HG02885 (cell line): ENCODE measurements around the gene CARD11.
"Not testable (repeated sequence)": the region's sequence is repeated elsewhere in the genome, so short reads cannot be mapped to it uniquely, and the experiment has no call there.

ENCODE experiments used
- ATAC-seq: cut with Tn5 transposase; IDR thresholded peaks from one replicate; pipeline ENCODE4 v1.9.1; 2021; ENCODE audit warnings: mild to moderate bottlenecking; ENCODE audit not compliant: unreplicated experiment, poor library complexity

The CARD11 gene

DNA sequence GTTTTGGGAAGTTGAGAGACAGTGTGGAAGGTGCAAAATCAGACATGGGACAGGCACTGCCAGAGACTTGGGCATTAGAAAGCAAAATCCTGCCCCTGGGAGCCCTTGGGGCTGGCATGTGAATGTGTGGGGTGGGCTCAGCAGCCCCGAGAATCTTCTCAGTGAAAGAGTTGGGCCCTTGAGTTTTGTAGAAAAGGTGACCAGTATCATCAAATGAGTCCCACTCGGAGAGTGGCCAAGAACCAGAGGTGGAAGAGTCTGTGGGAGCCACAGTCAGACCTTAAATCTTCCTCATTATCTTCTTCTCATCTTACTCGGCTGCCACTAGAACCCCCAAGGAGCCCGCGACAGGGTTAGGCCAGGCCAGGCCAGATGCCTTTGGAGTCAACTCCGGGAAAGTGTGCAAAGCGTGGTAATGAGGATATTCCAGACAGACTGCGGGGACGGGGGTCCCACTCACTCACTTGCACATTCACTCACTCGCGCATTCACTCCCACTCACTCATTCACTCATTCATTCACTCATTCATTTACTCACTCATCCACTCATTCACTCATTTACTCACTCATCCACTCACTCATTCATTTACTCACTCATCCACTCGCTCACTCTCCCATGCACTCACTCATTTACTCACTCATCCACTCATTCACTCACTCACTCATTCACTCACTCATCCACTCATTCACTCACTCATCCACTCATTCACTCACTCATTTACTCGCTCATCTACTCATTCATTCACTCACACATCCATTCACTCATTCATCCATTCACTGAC lies 74.9 kb downstream of the CARD11 start:
- no peak for ATAC-seq

DNA sequence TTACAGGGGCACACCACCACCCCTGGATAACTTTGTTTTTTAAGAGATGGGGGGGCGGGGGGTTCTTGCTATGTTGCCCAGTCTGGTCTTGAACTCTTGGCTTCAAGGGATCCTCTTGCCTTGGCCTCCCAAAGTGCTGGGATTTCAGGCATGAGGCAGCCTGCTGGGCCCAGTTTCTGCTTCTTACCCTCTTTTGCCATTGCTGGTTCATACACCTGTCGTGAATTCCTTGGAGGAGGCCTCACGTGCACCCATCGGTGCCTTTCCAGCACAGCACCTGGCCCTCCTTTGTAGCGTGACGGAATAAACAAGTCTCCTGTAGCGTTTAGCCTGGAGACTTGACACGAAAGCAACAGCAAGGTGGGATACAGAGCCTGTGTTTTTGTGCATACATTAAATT lies 75.5 kb downstream of the CARD11 start:
- ATAC-seq, result no peak

DNA sequence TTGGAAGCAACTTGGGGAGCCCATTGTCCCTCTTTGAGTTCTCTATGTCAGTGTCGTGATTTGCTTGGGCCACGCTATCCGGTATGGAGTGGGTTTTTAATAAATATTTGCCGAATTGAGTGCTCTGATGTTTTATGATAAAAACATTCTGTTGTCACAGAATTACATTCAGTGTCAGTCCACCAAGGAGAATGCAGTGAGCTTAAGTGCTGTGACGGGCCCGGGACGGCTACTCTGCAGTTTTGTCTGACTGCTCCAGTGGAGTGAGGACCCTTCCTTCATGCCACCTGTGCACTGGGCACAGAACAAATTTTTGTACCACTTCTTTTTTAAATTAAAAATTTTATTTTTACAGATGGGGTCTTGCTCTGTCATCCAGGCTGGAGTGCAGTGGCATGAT lies 76.0 kb downstream of the CARD11 start:
- ATAC-seq, result no peak

DNA sequence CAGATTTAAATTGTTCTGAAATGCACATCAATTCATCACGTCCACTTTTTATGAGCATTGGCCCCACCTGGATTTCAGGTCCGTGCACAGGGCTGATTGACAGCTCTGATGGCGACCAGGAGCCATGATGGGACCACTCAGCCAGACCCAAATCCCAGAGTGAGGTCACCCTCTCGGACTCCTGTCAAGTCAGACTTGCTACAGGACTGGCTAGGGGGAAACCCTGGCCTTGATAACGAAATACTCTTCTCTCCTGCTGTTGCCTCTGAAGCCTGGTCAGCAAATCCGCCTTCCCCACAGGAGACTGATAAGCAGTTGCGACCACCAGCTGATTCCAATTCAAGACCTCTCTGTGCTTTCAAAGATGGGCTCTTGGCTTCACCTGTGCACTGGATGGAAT lies 76.4 kb downstream of the CARD11 start:
- ATAC-seq, result no peak

DNA sequence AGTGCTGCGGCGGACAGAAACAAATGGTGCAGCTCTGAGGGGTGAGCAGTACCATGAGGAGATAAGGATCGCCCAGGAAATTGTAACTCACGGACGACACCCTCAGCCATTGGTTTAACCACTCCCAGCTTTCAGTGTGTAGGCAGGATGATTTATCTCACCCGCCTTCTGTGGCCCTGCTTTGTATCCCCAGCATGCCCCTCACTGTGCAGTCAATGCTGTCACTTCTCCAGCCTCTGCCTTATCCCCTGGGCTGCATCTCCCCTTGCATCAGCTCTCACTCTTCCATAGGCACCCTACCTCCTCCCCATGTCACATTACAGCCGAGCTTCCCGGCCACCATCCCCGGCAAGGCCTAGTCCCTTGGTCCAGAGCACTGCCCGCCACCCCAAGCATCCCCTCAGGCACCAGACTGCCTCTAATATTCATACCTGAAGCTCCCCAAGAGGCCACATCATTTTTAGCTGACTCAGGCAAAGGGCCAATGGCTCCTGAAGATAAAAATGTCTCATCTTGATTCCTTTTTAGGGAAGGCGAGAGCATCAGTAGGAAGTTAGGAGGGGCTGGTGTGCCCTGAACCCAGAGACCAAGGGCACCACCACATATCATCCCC lies 77.1 kb downstream of the CARD11 start:
- ATAC-seq, result no peak

DNA sequence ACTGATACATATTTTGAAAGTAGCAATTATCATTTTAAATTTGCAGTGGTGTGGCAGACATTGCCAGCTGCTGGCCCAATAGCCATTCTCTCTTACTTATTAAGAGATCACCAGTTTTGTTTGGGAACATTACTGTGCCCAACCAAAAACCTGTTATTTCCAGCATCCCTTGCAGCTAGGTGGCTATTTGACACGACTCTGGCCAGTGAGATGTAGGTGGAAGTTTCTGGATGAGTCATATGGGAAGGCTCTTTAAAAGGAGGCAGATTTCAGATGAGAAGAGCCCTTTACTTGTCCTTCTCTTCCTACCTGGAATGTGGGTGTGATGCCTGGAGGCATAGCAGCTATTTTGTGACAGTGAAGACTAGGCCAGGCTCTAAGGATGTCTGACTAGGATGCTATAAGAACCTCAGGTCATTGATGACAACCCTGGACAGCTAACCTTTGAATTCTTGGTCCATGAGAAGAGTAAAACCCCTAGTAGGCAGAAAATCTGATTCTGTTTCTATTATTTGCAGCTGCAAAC lies 77.9 kb downstream of the CARD11 start:
- ATAC-seq, result no peak

DNA sequence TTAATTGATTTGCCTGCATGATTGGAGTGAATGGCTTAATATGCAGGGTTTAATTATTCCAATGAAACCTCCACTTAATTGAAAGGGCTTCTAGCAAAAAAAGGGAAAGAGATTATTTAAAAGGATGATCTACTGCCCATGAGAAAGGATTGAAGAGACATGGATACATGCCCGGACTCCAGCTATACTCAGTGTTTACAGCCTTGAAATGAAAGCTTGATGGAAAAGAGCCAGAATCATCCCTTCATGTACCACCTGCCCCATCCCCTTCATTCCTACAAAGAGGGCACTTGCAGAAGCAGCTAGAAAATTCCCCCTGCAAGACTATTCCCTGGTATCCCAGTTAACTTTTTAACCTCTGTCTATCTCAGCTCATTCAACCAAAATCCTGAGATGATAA lies 78.4 kb downstream of the CARD11 start:
- no peak for ATAC-seq

DNA sequence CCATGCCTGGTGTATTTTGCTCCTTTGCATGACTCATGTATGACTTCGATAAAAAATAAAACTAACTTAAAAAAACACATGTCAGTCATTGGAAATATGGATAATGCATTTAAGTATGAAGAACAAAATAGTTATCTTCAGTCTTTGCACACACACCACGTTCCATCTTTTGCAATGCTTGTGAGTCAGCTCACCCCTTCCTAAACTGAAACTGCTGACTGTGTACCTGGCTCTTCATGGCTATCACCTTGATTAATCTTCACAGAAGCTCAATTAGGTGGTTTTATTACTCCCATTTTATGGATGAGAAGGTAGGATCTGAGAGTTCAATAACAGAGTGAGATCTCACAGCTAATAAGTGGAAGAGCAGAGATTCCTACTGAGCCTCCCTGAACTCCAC lies 79.5 kb downstream of the CARD11 start:
- no peak for ATAC-seq

DNA sequence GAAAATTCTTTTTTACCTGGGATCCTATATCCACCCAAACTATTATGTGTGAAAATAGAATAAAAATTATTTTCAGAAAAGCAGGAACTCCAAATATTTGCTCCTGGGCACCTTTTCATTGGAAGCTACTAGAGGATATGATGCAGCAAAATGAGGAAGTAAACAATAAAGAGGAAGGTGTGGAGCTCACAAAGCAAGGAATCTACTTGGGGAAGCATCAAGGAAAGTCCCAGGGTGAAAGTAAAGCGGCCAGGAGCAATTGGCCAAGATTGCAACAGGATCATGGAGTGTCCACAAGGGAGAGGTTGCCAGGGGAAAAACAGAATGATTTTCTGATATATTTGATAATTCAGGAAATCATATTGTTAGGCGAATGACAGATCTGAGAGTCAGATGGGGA lies 80.8 kb downstream of the CARD11 start:
- ATAC-seq, result no peak

DNA sequence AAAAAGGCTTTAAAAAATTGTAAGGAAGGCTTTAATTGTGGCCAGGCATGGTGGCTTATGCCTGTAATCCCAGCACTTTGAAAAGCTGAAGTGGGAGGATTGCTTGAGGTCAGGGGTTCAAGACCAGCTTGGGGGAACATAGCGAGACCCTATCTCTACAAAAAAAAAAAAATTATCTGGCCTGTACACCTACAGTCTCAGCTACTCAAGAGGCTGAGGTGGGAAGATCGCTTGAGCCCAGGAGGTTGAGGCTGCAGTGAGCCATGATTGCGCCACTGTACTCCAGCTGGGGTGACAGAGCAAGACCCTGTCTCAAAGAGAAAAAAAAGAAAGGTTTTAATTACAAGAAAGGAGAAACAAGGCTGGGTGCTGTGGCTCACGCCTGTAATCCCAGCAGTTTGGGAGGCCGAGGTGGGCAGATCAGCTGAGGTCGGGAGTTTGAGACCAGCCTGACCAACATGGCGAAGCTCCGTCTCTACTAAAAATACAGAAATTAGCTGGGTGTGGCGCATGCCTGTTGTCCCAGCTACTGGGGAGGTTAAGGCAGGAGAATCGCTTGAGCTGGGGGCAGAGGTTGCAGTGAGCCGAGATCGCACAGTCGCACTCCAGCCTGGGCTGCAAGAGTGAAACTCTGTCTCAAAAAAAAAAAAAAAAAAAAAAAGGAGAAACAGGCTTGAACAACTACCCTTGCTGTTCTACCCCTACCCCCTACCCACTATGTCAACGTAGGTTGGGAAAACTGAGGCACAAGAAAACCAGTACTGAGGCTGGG lies 83.7 kb downstream of the CARD11 start:
- no peak for ATAC-seq

DNA sequence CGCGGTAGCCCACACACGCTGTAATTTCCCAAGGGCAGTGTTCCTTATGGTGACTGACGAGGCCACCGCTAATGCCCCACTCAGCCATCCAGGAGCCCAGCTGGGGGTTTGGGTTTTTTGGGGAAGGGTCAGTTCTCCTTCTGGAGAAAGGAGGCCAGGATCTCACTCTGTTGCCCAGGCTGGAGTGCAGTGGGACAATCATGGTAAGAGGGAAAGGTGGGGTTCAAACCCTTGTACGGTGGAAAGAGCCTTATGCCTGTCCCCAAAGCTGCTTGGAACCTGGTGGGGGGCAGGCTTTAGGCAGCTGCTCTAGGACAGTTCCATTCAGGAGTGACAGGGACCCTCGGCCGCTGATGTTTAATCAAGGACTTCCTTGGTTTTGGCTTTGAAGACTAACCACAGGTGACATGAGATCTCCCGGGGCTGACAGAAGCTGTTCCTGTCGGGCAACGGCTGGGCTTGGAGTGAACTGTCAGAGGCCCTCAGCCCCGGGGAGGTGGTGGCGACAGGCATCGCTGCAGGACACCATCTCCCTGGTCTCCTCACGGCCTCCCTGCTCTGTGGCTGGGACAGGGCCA lies 84.5 kb downstream of the CARD11 start:
- no peak for ATAC-seq

DNA sequence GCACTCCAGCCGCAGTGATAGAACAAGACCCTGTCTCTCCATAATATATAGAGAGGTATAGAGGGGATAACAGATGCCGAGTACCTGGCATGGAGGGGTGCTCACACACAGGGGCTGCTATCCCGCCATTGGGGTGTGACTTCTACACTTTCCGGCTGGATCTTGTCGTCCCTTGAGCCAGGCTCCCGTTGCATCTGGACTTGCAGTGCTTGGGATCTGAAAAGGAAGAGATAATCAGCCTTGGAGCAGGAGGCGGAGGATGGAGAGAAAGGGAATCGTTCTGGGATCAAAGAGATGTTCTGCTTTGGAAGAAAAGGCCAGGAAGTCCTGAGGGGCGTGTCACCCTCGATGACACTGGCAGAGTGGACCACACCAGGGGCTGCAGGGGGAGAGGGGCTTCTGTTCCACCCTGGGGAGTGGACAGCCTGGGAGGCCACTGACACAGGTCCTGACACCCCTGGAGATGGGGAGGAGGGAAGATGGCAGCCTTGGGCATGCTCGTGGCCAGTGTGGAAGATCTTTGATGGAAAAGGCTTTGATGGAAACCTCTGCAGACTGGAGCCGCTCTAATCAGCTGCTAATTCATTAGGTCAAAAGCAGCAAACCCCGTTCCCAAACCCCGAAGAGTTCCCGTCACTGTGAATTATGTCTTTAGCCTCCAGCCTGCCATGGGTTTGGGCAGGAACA lies 85.1 kb downstream of the CARD11 start:
- no peak for ATAC-seq

DNA sequence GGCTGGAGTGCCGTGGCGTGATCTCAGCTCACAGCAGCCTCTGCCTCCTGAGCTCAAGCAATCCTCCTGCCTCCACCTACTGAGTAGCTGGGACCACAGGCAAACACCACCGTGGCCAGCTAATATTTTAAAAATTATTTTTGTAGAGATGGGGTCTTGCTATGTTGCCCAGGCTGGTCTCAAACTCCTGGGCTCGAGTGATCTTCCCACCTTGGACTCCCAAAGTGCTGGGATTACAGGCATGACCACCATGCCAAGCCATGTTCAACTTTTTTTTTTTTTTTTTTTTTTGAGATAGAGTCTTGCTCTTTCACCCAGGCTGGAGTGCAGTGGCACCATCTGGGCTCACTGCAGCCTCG lies 86.3 kb downstream of the CARD11 start:
- ATAC-seq, result not testable (repeated sequence)

DNA sequence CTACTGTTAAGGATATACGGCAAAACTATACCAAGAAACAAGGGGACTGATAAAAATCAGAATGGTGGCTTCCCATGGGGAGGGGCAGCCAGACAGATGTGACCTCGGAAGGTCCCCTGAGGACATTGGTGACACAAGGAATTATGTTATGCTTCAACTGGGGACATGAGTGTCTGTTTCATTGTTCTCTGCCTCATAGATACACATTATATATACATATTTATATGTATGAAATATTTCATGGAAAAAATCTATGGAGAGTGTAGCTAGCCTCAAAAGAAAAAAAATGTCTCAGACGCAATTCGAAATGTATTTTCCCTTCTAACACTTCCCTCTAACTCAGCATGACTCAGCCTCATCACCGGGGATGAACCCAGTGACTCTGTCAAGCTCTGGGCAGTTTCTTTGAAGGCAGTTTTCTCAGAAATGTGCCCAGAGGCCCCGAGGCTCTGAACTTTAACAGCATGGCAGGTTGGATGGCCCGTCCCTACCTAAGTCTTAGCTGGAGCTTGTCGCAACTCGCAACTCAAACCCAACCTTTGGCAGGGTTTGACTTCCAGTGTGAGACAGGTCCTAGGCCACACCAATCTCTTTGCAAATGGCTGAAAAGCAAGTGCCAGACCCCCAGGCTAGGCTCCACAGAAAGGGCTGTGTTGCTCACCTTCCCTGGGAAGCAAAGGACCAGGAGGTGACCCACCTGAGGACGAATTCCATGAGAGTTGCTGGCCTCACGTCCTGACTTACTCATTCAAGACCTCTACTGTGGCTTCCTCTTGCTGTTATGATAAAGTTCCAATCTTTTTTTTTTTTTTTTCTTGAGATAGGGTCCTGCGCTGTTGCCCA lies 86.9 kb downstream of the CARD11 start:
- no peak for ATAC-seq

DNA sequence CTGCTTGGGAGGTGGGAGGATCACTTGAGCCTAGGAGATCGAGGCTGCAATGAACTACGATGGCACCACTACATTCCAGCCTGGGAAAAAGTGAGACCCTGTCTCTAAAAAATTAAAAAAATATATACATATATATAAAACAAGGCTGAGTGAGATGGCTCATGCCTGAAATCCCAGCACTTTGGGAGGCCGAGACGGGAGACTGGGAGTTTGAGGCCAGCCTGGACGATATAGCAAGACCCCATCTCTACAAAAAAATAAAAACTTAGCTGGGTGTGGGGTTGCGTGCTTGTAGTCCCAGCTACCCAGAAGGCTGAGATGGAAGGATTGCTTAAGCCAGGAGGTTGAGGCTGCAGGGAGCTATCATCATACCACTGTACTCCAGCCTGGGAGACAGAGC lies 87.6 kb downstream of the CARD11 start:
- no peak for ATAC-seq

DNA sequence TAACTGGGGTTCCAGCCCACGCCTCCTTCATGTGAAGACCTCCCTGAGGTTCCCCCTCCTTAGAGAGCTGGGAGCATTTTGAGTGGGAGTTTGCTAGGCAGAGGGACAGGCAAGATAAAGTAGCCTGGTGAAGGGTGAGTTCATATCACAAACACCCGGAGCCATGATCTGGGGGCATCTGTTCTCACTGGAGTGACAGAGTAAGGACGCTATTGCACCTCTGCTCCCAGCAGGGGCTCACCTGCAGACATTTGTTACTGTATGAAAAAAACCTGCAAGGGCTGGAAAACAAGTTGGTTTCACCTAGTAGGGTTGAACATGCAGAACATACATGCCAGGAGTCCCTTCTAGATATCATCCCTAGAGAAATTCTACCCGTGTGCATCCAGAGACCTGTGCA lies 88.4 kb downstream of the CARD11 start:
- no peak for ATAC-seq

DNA sequence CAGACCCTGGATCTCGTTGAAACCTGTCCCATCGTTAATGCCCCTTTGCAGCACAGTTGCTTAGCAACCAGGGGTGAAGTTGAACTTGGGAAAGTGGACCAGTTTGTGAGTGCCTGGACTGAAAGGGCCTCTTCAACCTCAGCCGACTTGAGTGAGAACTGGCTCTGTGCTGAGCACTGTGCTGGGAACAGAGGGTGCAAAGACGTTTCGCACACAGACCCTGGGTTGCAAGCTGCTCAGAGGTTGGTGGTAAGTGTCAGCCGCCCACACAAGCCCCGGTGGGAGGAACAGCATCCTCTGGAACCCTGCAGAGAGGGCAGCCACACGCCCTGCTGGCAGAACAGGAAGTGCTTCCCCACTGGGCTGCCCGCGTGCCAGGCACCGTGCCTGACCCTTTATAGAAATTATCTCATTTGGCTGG lies 89.2 kb downstream of the CARD11 start:
- ATAC-seq, result no peak

DNA sequence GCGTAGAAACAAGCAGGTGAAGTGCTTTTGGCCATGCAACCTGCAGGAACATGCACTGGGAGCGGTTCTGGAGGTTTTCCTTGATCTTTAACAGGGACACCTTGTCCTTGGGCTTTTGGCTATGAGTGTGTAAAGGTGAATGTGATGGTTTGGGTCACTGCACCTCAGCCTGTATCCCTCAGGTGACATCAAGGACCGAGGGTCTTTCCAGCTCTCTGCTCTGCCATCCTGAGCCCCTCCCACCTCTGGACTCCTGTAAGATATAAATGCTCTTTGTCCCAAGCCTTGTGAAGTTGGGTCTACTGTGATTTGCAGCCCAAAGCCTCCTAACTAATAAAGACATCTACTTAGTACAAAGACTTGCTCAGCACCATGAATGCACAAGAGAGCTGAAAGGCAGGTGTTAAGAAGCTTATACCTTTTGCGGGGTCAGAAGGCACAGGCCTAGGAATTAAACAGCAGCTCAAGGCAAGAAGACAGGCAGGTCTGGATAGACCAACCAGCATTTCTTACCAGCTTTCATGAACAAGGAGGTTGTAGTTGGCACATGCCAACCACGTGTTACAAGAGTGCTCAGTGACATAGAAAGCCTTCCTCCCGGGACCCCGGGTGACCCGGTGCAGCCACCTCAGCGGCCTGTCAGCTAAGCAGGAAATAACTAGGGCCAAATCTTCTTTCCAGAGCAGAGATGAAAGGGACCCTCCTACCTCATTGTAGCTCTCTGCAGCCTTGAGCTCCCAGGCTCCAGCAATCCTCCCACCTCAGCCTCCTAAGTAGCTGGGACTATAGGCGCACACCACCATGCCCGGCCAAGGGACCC lies 89.9 kb downstream of the CARD11 start:
- ATAC-seq, result no peak

DNA sequence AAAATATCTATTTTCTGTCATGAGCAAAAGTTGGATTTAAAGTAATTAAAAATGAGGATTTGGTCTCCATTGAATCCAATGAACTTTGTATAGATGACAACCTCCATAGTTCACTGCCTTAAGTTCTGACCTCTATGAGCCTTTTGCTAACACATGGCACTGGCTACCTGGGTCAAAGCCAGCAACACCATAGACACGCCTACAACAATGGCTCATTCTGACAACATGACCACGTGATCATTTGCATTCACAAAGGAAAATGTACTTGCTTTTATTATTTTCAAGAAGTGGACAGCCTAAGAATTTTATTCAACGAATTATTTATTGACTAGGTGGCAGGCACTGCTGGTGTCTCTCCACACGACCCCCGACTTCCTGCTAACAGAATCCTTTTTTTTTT lies 90.6 kb downstream of the CARD11 start:
- ATAC-seq, result no peak
